Measurements from ENCODE around the gene COPG2. TPM values are rescaled to one million over a fixed set of nuclear protein-coding genes. Genes with fewer than 3 reads are reported as not detected.

The COPG2 gene
- polyA plus RNA-seq, 1 of the 3 experiments (the other 2 are of a cell fraction): 44.3 TPM

DNA sequence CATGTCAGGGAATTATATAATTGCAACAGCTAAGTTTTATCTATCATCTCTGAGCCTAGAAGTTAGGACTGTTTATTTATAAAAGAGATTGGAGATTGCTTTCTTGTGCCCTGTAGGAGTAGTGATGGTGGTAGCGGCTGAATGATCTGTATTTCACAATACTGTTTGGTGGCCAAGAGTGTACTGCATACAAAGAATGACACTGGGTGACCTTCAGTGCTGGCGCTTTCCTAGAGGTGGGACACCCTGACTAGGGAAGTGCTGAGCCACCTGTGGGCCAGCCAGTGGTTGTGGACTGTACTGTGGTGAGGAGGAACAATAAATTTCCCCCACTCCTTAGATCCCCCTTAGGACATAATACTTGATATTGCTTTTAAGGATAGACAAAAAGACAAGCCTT, 53.0 kb downstream of the COPG2 start:
- no peaks in the 10 kb centered on the region for H3K9me2 ChIP-seq
- H3K9me3 ChIP-seq: peaks cover 10% of the 10 kb centered on the region
- H3K79me2 ChIP-seq (ENCODE audit: insufficient read depth): no peaks in the 10 kb centered on the region
- H3K4me2 ChIP-seq: no peak overlapping the region
- no peaks in the 10 kb centered on the region for H3F3A ChIP-seq (replicated peaks; ENCODE audit: insufficient read depth)
- no peak overlapping the region for H3K4me3 ChIP-seq (ENCODE audit: low read depth in 2 of 2, low read length in 1 of 2)
- H3K27me3 ChIP-seq (ENCODE audit: insufficient read depth): no peaks in the 10 kb centered on the region
- TF ChIP-seq NFIC (IDR thresholded peaks at IDR 0.05; ENCODE audit: borderline replicate concordance) (no peak), GATA2 (CRISPR knock-in tag; IDR thresholded peaks at IDR 0.05) (no peak), YY1 (IDR thresholded peaks at IDR 0.05; ENCODE audit: low read depth) (no peak), TEAD4 (IDR thresholded peaks at IDR 0.05; ENCODE audit: borderline replicate concordance, insufficient read depth) (no peak), SMC3 (IDR thresholded peaks at IDR 0.05; ENCODE audit: low read depth, low read length) (no peak), MXI1 (IDR thresholded peaks at IDR 0.05; ENCODE audit: low read depth, low read length) (no peak), RAD21 (IDR thresholded peaks at IDR 0.05; ENCODE audit: low read length) (no peak), FOXM1 (IDR thresholded peaks at IDR 0.05; ENCODE audit: low read depth) (no peak), EZH2phosphoT487 (IDR thresholded peaks at IDR 0.05; ENCODE audit: borderline replicate concordance, low read depth) (no peak), CHD2 (IDR thresholded peaks at IDR 0.05; ENCODE audit: low read length, partially characterized antibody) (no peak)
- TF ChIP-seq, protein P1, sequence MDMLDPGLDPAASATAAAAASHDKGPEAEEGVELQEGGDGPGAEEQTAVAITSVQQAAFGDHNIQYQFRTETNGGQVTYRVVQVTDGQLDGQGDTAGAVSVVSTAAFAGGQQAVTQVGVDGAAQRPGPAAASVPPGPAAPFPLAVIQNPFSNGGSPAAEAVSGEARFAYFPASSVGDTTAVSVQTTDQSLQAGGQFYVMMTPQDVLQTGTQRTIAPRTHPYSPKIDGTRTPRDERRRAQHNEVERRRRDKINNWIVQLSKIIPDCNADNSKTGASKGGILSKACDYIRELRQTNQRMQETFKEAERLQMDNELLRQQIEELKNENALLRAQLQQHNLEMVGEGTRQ (IDR thresholded peaks at IDR 0.05; ENCODE audit: borderline replicate concordance, low read depth, low read length): no peak
- TF ChIP-seq, protein P2, sequence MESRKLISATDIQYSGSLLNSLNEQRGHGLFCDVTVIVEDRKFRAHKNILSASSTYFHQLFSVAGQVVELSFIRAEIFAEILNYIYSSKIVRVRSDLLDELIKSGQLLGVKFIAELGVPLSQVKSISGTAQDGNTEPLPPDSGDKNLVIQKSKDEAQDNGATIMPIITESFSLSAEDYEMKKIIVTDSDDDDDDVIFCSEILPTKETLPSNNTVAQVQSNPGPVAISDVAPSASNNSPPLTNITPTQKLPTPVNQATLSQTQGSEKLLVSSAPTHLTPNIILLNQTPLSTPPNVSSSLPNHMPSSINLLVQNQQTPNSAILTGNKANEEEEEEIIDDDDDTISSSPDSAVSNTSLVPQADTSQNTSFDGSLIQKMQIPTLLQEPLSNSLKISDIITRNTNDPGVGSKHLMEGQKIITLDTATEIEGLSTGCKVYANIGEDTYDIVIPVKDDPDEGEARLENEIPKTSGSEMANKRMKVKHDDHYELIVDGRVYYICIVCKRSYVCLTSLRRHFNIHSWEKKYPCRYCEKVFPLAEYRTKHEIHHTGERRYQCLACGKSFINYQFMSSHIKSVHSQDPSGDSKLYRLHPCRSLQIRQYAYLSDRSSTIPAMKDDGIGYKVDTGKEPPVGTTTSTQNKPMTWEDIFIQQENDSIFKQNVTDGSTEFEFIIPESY (IDR thresholded peaks at IDR 0.05; ENCODE audit: borderline replicate concordance, low read depth): no peak
- TF ChIP-seq, protein P3, sequence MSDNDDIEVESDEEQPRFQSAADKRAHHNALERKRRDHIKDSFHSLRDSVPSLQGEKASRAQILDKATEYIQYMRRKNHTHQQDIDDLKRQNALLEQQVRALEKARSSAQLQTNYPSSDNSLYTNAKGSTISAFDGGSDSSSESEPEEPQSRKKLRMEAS (IDR thresholded peaks at IDR 0.05; ENCODE audit: low read depth): no peak
- TF ChIP-seq, protein P4, sequence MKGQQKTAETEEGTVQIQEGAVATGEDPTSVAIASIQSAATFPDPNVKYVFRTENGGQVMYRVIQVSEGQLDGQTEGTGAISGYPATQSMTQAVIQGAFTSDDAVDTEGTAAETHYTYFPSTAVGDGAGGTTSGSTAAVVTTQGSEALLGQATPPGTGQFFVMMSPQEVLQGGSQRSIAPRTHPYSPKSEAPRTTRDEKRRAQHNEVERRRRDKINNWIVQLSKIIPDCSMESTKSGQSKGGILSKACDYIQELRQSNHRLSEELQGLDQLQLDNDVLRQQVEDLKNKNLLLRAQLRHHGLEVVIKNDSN (IDR thresholded peaks at IDR 0.05; ENCODE audit: borderline replicate concordance, low read depth): no peak
- H3K4me1 ChIP-seq (ENCODE audit: control insufficient read depth in 1 of 2, insufficient read depth in 2 of 2, low read depth in 1 of 2, low read length in 1 of 2): no peaks in the 10 kb centered on the region
- no peak overlapping the region for H3K9ac ChIP-seq
- no peaks in the 10 kb centered on the region for H4K20me1 ChIP-seq (ENCODE audit: insufficient read depth)
- 94% methylated on average over 2 of the region's 2 CpGs for WGBS (ENCODE audit: low lambda C conversion rate)
- POLR2A ChIA-PET: interaction anchor here (0.7 kb wide), 1 partner anchor 10 kb away, joined by 3 read pairs; no protein-coding TSS in a partner anchor
- no peak for DNase-seq
- H3K36me3 ChIP-seq (replicated peaks in 1 of 2; ENCODE audit: control insufficient read depth in 1 of 2, insufficient read depth in 2 of 2, low read length in 1 of 2): peaks cover 63 to 69% of the 10 kb centered on the region in 2 experiments
- no peak overlapping the region for H2AFZ ChIP-seq (ENCODE audit: low read depth)
- CTCF ChIA-PET: no interaction called here
- H3K27ac ChIP-seq (ENCODE audit: low read depth in 2 of 2, low read length in 1 of 2): no peak overlapping the region

DNA sequence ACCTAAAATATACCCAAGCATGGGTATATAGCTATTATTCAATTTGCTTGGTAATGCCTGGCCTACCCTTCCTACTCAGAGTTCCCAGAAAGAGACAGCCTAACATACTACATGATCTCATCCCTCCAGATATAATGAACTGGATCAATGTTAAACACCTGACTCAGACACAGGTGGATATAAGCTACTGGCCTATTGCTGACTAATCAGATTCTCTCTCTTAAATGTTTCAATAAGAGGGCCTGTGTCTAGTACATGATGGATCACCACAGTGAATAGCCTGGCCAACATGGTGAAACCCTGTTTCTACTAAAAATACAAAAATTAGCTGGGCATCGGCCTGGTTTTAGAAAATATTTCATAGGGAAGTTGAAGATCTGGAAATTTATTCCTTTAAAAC, 54.1 kb downstream of the COPG2 start:
- no peak overlapping the region for H3K4me2 ChIP-seq
- no peak overlapping the region for H2AFZ ChIP-seq (ENCODE audit: low read depth)
- CTCF ChIA-PET: interaction anchor here (1.2 kb wide), 1 partner anchor 476 kb away, joined by 4 read pairs; no protein-coding TSS in a partner anchor
- WGBS (ENCODE audit: low lambda C conversion rate): 88% methylated on average over 1 of the region's 1 CpG
- peaks cover 75 to 76% of the 10 kb centered on the region in 2 experiments for H3K36me3 ChIP-seq (replicated peaks in 1 of 2; ENCODE audit: control insufficient read depth in 1 of 2, insufficient read depth in 2 of 2, low read length in 1 of 2)
- no peaks in the 10 kb centered on the region for H3K9me2 ChIP-seq
- no peak overlapping the region for H3K27ac ChIP-seq (ENCODE audit: low read depth in 2 of 2, low read length in 1 of 2)
- H3K4me1 ChIP-seq (ENCODE audit: control insufficient read depth in 1 of 2, insufficient read depth in 2 of 2, low read depth in 1 of 2, low read length in 1 of 2): no peaks in the 10 kb centered on the region
- DNase-seq: no peak
- H3K9me3 ChIP-seq: peaks cover 10% of the 10 kb centered on the region
- no peaks in the 10 kb centered on the region for H3K79me2 ChIP-seq (ENCODE audit: insufficient read depth)
- H3K4me3 ChIP-seq (ENCODE audit: low read depth in 2 of 2, low read length in 1 of 2): no peak overlapping the region
- no peaks in the 10 kb centered on the region for H3K27me3 ChIP-seq (ENCODE audit: insufficient read depth)
- H4K20me1 ChIP-seq (ENCODE audit: insufficient read depth): no peaks in the 10 kb centered on the region
- TF ChIP-seq ELF1 (IDR thresholded peaks at IDR 0.05): no peak
- no peak for TF ChIP-seq SIN3A (IDR thresholded peaks at IDR 0.05; ENCODE audit: borderline replicate concordance, low read depth, low read length)
- no peak for TF ChIP-seq NRF1 (IDR thresholded peaks at IDR 0.05; ENCODE audit: low read depth, low read length)
- no peak for TF ChIP-seq JUND (IDR thresholded peaks at IDR 0.05)
- TF ChIP-seq, protein P5, sequence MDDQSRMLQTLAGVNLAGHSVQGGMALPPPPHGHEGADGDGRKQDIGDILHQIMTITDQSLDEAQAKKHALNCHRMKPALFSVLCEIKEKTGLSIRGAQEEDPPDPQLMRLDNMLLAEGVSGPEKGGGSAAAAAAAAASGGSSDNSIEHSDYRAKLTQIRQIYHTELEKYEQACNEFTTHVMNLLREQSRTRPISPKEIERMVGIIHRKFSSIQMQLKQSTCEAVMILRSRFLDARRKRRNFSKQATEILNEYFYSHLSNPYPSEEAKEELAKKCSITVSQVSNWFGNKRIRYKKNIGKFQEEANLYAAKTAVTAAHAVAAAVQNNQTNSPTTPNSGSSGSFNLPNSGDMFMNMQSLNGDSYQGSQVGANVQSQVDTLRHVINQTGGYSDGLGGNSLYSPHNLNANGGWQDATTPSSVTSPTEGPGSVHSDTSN (IDR thresholded peaks at IDR 0.05): no peak
- H3K9ac ChIP-seq: no peak overlapping the region
- POLR2A ChIA-PET: no interaction called here
- H3F3A ChIP-seq (replicated peaks; ENCODE audit: insufficient read depth): no peaks in the 10 kb centered on the region

Data from SK-N-SH (cell line).